HL-60 (cell line): ENCODE data around the gene PDE8B.

Experiments
- DNase-seq, 2 experiments: peaks; one replicate each; pipeline ENCODE4 v3.0.0-alpha.2; 2010 to 2020; ENCODE audit warnings: low read depth in 1 of 2, low spot score in 1 of 2
- H3K27ac ChIP-seq: fragments of 250-450 bp; sonication (Bioruptor Pico); replicated peaks from 2 replicates; pipeline ENCODE4 v1.5.1; 2020; ENCODE audit warnings: mild to moderate bottlenecking, moderate library complexity
- H3K27me3 ChIP-seq: fragments of 250-450 bp; sonication (Bioruptor Pico); 2 replicates; pipeline ENCODE4 v1.5.1; 2021; ENCODE audit warnings: mild to moderate bottlenecking, moderate library complexity; ENCODE audit not compliant: insufficient read depth, poor library complexity, severe bottlenecking
- H3K4me3 ChIP-seq: replicated peaks from 2 replicates; pipeline ENCODE4 v1.5.1; 2011; ENCODE audit warnings: mild to moderate bottlenecking, control low read depth, low read length; ENCODE audit not compliant: insufficient read depth
- CTCF ChIP-seq: IDR thresholded peaks from one replicate; pipeline ENCODE4 v1.5.1; 2011; ENCODE audit warnings: low read length, control low read depth, inconsistent platforms; ENCODE audit not compliant: insufficient read depth
- GABPA ChIP-seq: IDR thresholded peaks from 2 replicates; pipeline ENCODE4 v1.6.1; 2012; ENCODE audit warnings: low read depth
- POLR2AphosphoS5 ChIP-seq: IDR thresholded peaks from 2 replicates; pipeline ENCODE4 v1.6.1; 2012; ENCODE audit warnings: low read depth
- REST ChIP-seq: IDR thresholded peaks from 2 replicates; pipeline ENCODE4 v1.6.1; 2012; ENCODE audit warnings: low read depth; ENCODE audit not compliant: insufficient replicate concordance
- SPI1 ChIP-seq: IDR thresholded peaks from 2 replicates; pipeline ENCODE4 v1.6.1; 2012; ENCODE audit warnings: low read depth, mild to moderate bottlenecking, borderline replicate concordance

Gene PDE8B

GRCh38 chr5:77337686-77338085, 127.2 kb downstream of the PDE8B start:
- no peak overlapping the region for H3K4me3 ChIP-seq
- H3K27me3 ChIP-seq: no peaks in the 10 kb centered on the region
- TF ChIP-seq REST: no peak
- no peak for TF ChIP-seq GABPA
- no peak for TF ChIP-seq POLR2AphosphoS5
- no peak for TF ChIP-seq CTCF
- TF ChIP-seq SPI1: no peak
- no peak for DNase-seq
- H3K27ac ChIP-seq: no peak overlapping the region

GRCh38 chr5:77339337-77339890, 128.9 kb downstream of the PDE8B start:
- no peak for DNase-seq
- no peak overlapping the region for H3K27ac ChIP-seq
- H3K27me3 ChIP-seq: no peaks in the 10 kb centered on the region
- TF ChIP-seq GABPA: no peak
- TF ChIP-seq REST: no peak
- no peak for TF ChIP-seq CTCF
- TF ChIP-seq SPI1: no peak
- no peak for TF ChIP-seq POLR2AphosphoS5
- H3K4me3 ChIP-seq: no peak overlapping the region

- H3K27ac ChIP-seq: no peak overlapping the region
Observed at GRCh38 chr5:77343165-77343564, 132.7 kb downstream of the PDE8B start.

More at GRCh38 chr5:77343165-77343564, 132.7 kb downstream of the PDE8B start:
- H3K4me3 ChIP-seq: no peak overlapping the region
- TF ChIP-seq POLR2AphosphoS5 (no peak), CTCF (no peak), SPI1 (no peak), GABPA (no peak), REST (no peak)
- DNase-seq: no peak
- H3K27me3 ChIP-seq: no peaks in the 10 kb centered on the region
